CD8-positive, alpha-beta memory T cell (primary cell): ENCODE measurements around the gene CCSAP. TPM values are rescaled to one million over a fixed set of nuclear protein-coding genes. Genes with fewer than 3 reads are reported as not detected.

Source experiments
- CTCF ChIA-PET: fragments of 350-600 bp; sonication (Branson Sonifier 250); formaldehyde crosslinking; loops from one replicate; lab custom pipeline; 2021; ENCODE audit warnings: antibody characterized with exemption; lab: Charles Lee
- POLR2A ChIA-PET: fragments of 350-600 bp; sonication (Branson Sonifier 250); formaldehyde crosslinking; loops from one replicate; lab custom pipeline; 2021; ENCODE audit warnings: antibody characterized with exemption; lab: Charles Lee
- DNase-seq, 5 donors: peaks; one replicate each; pipeline versions ENCODE4 v3.0.0 to v3.0.0-alpha.2; 2020 to 2022; ENCODE audit warnings: mixed read lengths in 1 of 5
- H3K27ac ChIP-seq: one replicate; pipeline ENCODE4 v1.7.0; 2013; ENCODE audit warnings: low read depth, mild to moderate bottlenecking, low read length, moderate library complexity
- H3K27me3 ChIP-seq: 2 replicates; pipeline ENCODE4 v1.7.0; 2013; ENCODE audit warnings: low read length, mild to moderate bottlenecking; ENCODE audit not compliant: insufficient read depth, poor library complexity, severe bottlenecking
- H3K36me3 ChIP-seq: 2 replicates; pipeline ENCODE4 v1.7.0; 2013; ENCODE audit warnings: mild to moderate bottlenecking, low read length, moderate library complexity; ENCODE audit not compliant: insufficient read depth
- H3K4me1 ChIP-seq: 2 replicates; pipeline ENCODE4 v1.7.0; 2013; ENCODE audit warnings: mild to moderate bottlenecking, low read length, moderate library complexity; ENCODE audit not compliant: insufficient read depth
- H3K4me3 ChIP-seq: 2 replicates; pipeline ENCODE4 v1.7.0; 2013; ENCODE audit warnings: mild to moderate bottlenecking, low read length
- H3K9me3 ChIP-seq: 2 replicates; pipeline ENCODE4 v1.7.0; 2013; ENCODE audit warnings: mild to moderate bottlenecking, low read length
- H3K27ac Mint-ChIP-seq, 8 donors: one replicate each; pipeline ENCODE4 v1.8.0; 2020 to 2021; ENCODE audit warnings: mixed read lengths in 8 of 8, mild to moderate bottlenecking in 6 of 8, inconsistent platforms in 3 of 8, moderate library complexity in 3 of 8
- H3K27me3 Mint-ChIP-seq, 2 donors: one replicate each; pipeline ENCODE4 v1.8.0; 2020 to 2021; ENCODE audit warnings: mixed read lengths in 2 of 2, mild to moderate bottlenecking in 1 of 2, moderate library complexity in 1 of 2
- H3K36me3 Mint-ChIP-seq, 3 donors: one replicate each; pipeline ENCODE4 v1.8.0; 2020 to 2021; ENCODE audit warnings: mixed read lengths in 3 of 3, inconsistent platforms in 1 of 3, mild to moderate bottlenecking in 1 of 3
- H3K4me1 Mint-ChIP-seq, 3 donors: one replicate each; pipeline ENCODE4 v1.8.0; 2020 to 2021; ENCODE audit warnings: mixed read lengths in 3 of 3, inconsistent platforms in 1 of 3, mild to moderate bottlenecking in 1 of 3
- H3K4me3 Mint-ChIP-seq, 7 donors: one replicate each; pipeline ENCODE4 v1.8.0; 2020 to 2021; ENCODE audit warnings: mixed read lengths in 7 of 7, mild to moderate bottlenecking in 6 of 7, moderate library complexity in 4 of 7, inconsistent platforms in 2 of 7
- H3K9me3 Mint-ChIP-seq, 5 donors: one replicate each; pipeline ENCODE4 v1.8.0; 2020 to 2022; ENCODE audit warnings: mixed read lengths in 5 of 5, mild to moderate bottlenecking in 3 of 5, moderate library complexity in 2 of 5, inconsistent platforms in 1 of 5
- polyA plus RNA-seq: library from polyadenylated mRNA; unstranded; fragments of 300-500 nt; fragmentation: Illumina TruSeq; gene quantifications from one replicate; pipeline ENCODE4 v1.2.3, GENCODE V29; 2021
- total RNA-seq, 2 experiments: library from RNA; stranded (reverse); gene quantifications; one replicate each; pipeline ENCODE4 v1.2.3, GENCODE V29; 2021

The CCSAP gene
- total and polyA plus RNA-seq, 3 experiments from 2014 or later, result 2.1 to 4.9 (median 4.4) TPM

DNA sequence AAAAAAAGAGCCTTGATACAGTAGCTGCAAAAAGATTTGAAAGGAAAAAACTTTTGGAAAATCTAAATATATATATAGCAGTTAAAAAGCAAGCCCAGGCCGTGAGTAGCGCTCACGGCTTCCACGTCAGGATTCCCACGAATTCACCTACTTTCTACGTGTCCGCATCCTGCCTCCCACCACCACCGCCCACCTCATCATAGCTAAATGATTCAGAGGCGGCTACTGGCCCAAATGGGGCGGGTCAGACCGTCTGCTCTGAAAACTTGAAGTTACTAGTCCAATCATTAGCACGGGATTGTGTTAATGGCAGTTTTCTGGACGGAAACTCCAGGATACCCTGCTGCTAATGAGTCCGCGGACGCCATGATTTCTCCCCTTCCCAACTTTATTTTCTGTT, 1.3 kb upstream of the CCSAP start:
- Histone ChIP-seq H3K4me1 (peaks cover 14% of the 10 kb centered on the region), H3K4me3 (no peak overlapping the region), H3K27me3 (no peaks in the 10 kb centered on the region), H3K36me3 (no peaks in the 10 kb centered on the region), H3K9me3 (no peaks in the 10 kb centered on the region), H3K27ac (no peak overlapping the region)
- H3K27me3 Mint-ChIP-seq, result peaks cover 10 to 28% of the 10 kb centered on the region in 2 donors
- H3K36me3 Mint-ChIP-seq, result peaks cover 0 to 10% (median 0%) of the 10 kb centered on the region in 3 donors
- H3K9me3 Mint-ChIP-seq, result no peaks in the 10 kb centered on the region
- ChIA-PET CTCF (interaction anchor here (1.6 kb wide), 1 partner anchor 137 kb away, joined by 3 read pairs; no protein-coding TSS in a partner anchor), POLR2A (interaction anchor here (1.9 kb wide), 1 partner anchor 215 kb away, joined by 11 read pairs; the partner anchor contains the start of gene ABCB10)
- H3K4me1 Mint-ChIP-seq, result peaks cover 28 to 39% (median 29%) of the 10 kb centered on the region in 3 donors
- DNase-seq, result no peak
- H3K4me3 Mint-ChIP-seq, result peak overlapping the region; percentile 83 to 95 (median 88)
- peak overlapping the region in 3 of 8 donors; percentile 21 to 76 (median 53) for H3K27ac Mint-ChIP-seq

DNA sequence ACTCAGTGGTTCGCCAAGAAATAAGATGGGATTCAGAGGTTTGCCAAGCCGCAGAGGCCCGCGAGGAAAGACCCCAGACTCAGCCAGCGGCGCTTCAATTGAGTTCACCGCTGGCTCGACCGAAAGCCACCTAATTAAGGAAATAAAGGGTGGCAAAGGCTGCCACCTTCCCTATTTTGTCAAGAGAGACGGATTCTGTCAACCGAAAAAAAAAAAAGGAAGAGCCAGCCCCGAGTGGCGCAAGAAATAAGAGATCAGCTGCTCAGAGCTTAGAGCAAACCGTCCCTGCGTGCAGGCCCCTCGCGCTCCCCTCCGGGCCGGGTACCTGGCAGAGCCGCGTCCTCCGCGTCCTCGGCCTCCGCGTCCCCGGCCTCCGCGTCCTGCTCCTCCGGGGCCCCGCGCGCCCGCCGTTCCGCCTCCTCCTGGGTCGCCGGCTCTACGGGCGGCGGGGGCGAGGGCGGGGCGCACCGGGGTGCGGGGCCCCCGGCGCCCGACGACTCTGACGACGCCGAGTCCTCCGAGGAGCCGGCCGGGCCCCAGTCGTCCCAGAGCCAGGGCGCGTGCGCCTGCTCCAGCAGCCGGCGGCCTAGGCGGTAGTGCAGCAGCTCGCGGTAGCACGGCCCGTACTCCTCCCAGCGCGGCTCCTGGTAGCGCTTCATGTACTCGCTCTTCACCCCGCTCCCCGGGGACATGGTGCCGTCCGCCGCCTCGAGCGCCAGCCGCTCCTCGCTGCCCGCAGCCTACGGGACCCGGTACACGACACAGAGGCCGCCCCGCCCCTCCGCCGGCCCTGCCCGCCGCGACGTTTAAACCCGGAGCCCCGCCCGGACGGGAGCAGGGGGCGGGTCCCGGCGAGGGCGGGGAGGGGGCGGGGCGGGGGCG, 832 bp downstream of the CCSAP start:
- peaks cover 7 to 16% of the 10 kb centered on the region in 2 donors for H3K27me3 Mint-ChIP-seq
- H3K27ac Mint-ChIP-seq, result peak overlapping the region; percentile 79 to 96 (median 92)
- ChIA-PET POLR2A (interaction anchor here (0.6 to 1.9 kb wide), 5 partner anchors 166 to 1814 kb away, joined by 3 to 11 read pairs (median 4); partner anchors contain the start of genes ABCB10 and NUP133), CTCF (interaction anchor here (1.7 kb wide), 1 partner anchor 87 kb away, joined by 7 read pairs; no protein-coding TSS in a partner anchor)
- H3K27me3 ChIP-seq, result no peaks in the 10 kb centered on the region
- H3K4me1 Mint-ChIP-seq, result peaks cover 42 to 60% (median 47%) of the 10 kb centered on the region in 3 donors
- no peaks in the 10 kb centered on the region for H3K9me3 Mint-ChIP-seq
- H3K4me1 ChIP-seq, result peaks cover 14% of the 10 kb centered on the region
- no peaks in the 10 kb centered on the region for H3K36me3 ChIP-seq
- peak overlapping the region; percentile 76 for H3K27ac ChIP-seq
- no peaks in the 10 kb centered on the region for H3K9me3 ChIP-seq
- H3K4me3 ChIP-seq, result peak overlapping the region; percentile 68
- peak overlapping the region; percentile 83 to 95 (median 93) for H3K4me3 Mint-ChIP-seq
- DNase-seq, result peak; percentile 79 to 89 (median 83)
- peaks cover 0 to 10% (median 3%) of the 10 kb centered on the region in 3 donors for H3K36me3 Mint-ChIP-seq

DNA sequence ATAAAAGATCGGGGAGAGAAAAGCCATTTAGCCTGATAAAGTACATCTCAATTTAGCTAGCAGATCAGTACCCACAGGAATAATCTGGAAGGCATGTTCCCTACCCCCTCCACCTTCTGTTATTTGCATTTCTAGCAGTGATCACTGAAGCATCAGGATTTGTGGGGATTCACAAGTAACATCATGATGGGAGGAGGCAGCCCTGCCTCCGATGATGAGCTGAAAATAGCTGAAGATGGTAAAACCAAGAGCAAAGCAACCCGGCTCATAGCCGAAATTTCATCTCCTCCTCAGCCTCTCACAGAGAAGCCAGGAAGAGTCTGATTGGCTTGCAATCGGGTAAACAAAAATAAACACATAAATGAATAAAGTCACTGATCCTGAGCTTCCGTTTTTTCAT, 2.4 kb downstream of the CCSAP start:
- H3K4me3 Mint-ChIP-seq, result peak overlapping the region; percentile 80 to 93 (median 91)
- H3K4me1 Mint-ChIP-seq, result peaks cover 43 to 68% (median 47%) of the 10 kb centered on the region in 3 donors
- H3K9me3 ChIP-seq, result no peaks in the 10 kb centered on the region
- peaks cover 0 to 11% (median 3%) of the 10 kb centered on the region in 3 donors for H3K36me3 Mint-ChIP-seq
- no peaks in the 10 kb centered on the region for H3K9me3 Mint-ChIP-seq
- POLR2A ChIA-PET, result no interaction called here
- no peak for DNase-seq
- no peak overlapping the region for H3K27ac ChIP-seq
- H3K4me1 ChIP-seq, result peaks cover 14% of the 10 kb centered on the region
- CTCF ChIA-PET, result interaction anchor here (0.7 to 2.1 kb wide), 2 partner anchors 83 to 743 kb away, joined by 3 to 6 read pairs; no protein-coding TSS in a partner anchor
- H3K27ac Mint-ChIP-seq, result peak overlapping the region in 6 of 8 donors; percentile 37 to 88 (median 71)
- no peaks in the 10 kb centered on the region for H3K27me3 ChIP-seq
- H3K36me3 ChIP-seq, result no peaks in the 10 kb centered on the region
- peaks cover 0 to 9% of the 10 kb centered on the region in 2 donors for H3K27me3 Mint-ChIP-seq
- H3K4me3 ChIP-seq, result peak overlapping the region; percentile 27

DNA sequence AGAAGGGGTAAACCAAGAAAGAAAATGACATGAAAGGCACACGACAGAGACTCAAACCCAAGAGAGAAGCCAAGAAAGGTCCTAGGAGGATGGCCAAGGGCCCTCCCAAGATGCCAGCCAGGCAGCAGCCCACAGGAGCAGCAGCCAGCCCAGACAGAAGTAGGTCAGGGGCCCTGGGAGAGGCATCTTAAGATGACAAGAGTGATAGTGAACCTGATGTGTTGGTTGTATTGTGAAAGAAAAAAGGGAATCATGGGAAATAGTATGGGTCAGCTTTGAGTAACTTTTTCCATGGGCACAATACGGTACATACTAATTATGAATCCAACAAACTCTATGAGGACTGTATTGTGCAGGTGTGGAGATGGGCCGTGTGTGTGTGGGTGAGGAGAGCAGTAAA, 3.3 kb downstream of the CCSAP start:
- Mint-ChIP-seq H3K9me3 (no peaks in the 10 kb centered on the region), H3K27me3 (peaks cover 0 to 2% of the 10 kb centered on the region in 2 donors), H3K27ac (peak overlapping the region; percentile 0 to 85 (median 39)), H3K4me1 (peaks cover 43 to 68% (median 47%) of the 10 kb centered on the region in 3 donors), H3K4me3 (peak overlapping the region; percentile 10 to 93 (median 67)), H3K36me3 (peaks cover 4 to 19% (median 10%) of the 10 kb centered on the region in 3 donors)
- Histone ChIP-seq H3K36me3 (no peaks in the 10 kb centered on the region), H3K27me3 (no peaks in the 10 kb centered on the region), H3K9me3 (no peaks in the 10 kb centered on the region), H3K4me1 (peaks cover 14% of the 10 kb centered on the region), H3K4me3 (no peak overlapping the region), H3K27ac (no peak overlapping the region)
- DNase-seq, result no peak
- ChIA-PET POLR2A (no interaction called here), CTCF (interaction anchor here (2.1 kb wide), 1 partner anchor 82 kb away, joined by 6 read pairs; no protein-coding TSS in a partner anchor)

DNA sequence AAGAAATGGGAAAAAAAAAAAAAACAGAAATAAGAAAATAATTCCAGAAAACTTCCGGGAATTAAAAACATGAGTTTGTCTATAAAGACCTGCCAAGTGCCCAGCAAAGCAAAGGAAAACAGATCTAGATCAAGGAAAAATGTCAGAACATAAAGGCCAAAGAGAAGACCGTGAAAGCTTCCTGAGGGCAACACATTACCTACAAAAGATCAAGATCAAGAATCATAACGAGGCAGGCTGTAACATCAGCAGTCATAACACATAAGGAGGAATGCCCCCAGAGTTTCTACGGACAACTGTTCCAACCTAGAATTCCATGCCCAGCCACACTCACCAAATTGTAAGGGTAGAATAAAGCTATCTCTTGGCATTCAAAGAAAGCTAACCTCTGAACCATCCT, 3.8 kb downstream of the CCSAP start:
- peaks cover 0 to 2% of the 10 kb centered on the region in 2 donors for H3K27me3 Mint-ChIP-seq
- peak overlapping the region in 7 of 8 donors; percentile 0 to 85 (median 58) for H3K27ac Mint-ChIP-seq
- H3K36me3 ChIP-seq, result no peaks in the 10 kb centered on the region

DNA sequence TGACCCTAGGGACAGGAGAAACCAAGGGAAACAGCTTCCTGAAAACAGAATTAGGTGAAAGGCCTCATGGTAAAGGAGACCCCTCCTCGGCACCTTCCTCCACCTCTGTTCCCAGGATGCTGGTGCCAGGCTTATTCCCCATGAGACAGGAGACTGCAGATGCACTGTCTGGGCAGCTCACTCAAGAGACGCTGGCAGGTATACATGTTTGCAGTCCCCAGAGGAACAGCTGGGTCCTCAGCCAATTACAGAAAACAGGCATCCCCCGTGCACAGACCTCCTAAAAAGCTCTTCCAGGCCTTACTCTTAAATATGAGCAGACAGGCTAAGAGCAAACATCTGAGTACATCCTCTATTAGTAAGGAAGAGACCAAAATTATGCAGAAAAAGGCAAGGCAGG, 6.5 kb downstream of the CCSAP start:
- ChIA-PET CTCF (no interaction called here), POLR2A (no interaction called here)
- peaks cover 10 to 12% (median 12%) of the 10 kb centered on the region in 3 donors for H3K36me3 Mint-ChIP-seq
- H3K9me3 Mint-ChIP-seq, result no peaks in the 10 kb centered on the region
- peaks cover 34 to 49% (median 37%) of the 10 kb centered on the region in 3 donors for H3K4me1 Mint-ChIP-seq
- peak overlapping the region in 1 of 7 donors; percentile 16 for H3K4me3 Mint-ChIP-seq
- peak overlapping the region in 4 of 8 donors; percentile 15 to 94 (median 49) for H3K27ac Mint-ChIP-seq
- H3K27me3 Mint-ChIP-seq, result peaks cover 0 to 2% of the 10 kb centered on the region in 2 donors
- Histone ChIP-seq H3K9me3 (no peaks in the 10 kb centered on the region), H3K4me3 (no peak overlapping the region), H3K4me1 (peaks cover 9% of the 10 kb centered on the region), H3K27ac (no peak overlapping the region), H3K36me3 (no peaks in the 10 kb centered on the region), H3K27me3 (no peaks in the 10 kb centered on the region)
- no peak for DNase-seq

More for the DNA sequence above, 3.8 kb downstream of the CCSAP start:
- Mint-ChIP-seq H3K9me3 (no peaks in the 10 kb centered on the region), H3K36me3 (peaks cover 7 to 22% (median 10%) of the 10 kb centered on the region in 3 donors), H3K4me1 (peaks cover 43 to 64% (median 47%) of the 10 kb centered on the region in 3 donors), H3K4me3 (peak overlapping the region in 6 of 7 donors; percentile 10 to 93 (median 86))
- Histone ChIP-seq H3K4me3 (no peak overlapping the region), H3K9me3 (no peaks in the 10 kb centered on the region), H3K27me3 (no peaks in the 10 kb centered on the region), H3K4me1 (peaks cover 14% of the 10 kb centered on the region), H3K27ac (no peak overlapping the region)
- ChIA-PET CTCF (interaction anchor here (2.1 kb wide), 1 partner anchor 81 kb away, joined by 6 read pairs; no protein-coding TSS in a partner anchor), POLR2A (interaction anchor here (0.6 kb wide), 1 partner anchor 728 kb away, joined by 3 read pairs; the partner anchor contains the start of gene GALNT2)
- no peak for DNase-seq

DNA sequence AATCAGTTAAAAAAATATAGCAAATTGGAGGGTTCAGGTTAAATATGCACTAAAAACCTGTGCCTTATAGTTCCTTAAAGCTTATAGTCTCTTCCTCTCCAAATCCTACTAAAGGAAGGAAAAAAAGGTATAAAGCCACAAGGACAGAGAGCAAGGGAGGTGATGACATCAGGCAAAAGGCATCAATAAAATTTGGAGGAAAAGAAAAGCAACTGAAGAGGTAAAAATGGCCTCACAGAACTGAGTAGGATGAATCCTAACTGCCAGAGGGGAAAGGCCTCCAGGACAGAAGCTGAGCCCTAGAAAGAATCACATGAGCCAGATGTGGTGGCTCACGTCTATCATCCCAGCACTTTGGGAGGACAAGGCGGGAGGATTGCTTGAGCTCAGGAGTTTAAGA, 8.1 kb downstream of the CCSAP start:
- Mint-ChIP-seq H3K4me1 (peaks cover 21 to 35% (median 24%) of the 10 kb centered on the region in 3 donors), H3K27ac (no peak overlapping the region), H3K9me3 (no peaks in the 10 kb centered on the region), H3K27me3 (peaks cover 0 to 2% of the 10 kb centered on the region in 2 donors), H3K4me3 (peak overlapping the region in 1 of 7 donors; percentile 62), H3K36me3 (peaks cover 10 to 16% (median 12%) of the 10 kb centered on the region in 3 donors)
- Histone ChIP-seq H3K36me3 (no peaks in the 10 kb centered on the region), H3K27me3 (no peaks in the 10 kb centered on the region), H3K4me3 (no peak overlapping the region), H3K4me1 (no peaks in the 10 kb centered on the region), H3K9me3 (no peaks in the 10 kb centered on the region), H3K27ac (no peak overlapping the region)
- ChIA-PET POLR2A (no interaction called here), CTCF (no interaction called here)
- no peak for DNase-seq
